SK-N-SH (cell line): ENCODE measurements around the gene TLE1. TPM values are rescaled to one million over a fixed set of nuclear protein-coding genes. Genes with fewer than 3 reads are reported as not detected.

ENCODE experiments used
- CTCF ChIA-PET: fragments of 300-600, 350-600 bp; formaldehyde crosslinking; extraction: SDS; loops from one replicate; lab custom pipeline; 2021; lab: Yijun Ruan, JAX
- POLR2A ChIA-PET: fragments of 350-600 bp; sonication (Branson Sonifier 250); formaldehyde crosslinking; extraction: SDS; loops from one replicate; lab custom pipeline; 2020; ENCODE audit warnings: antibody characterized with exemption, inconsistent platforms; lab: Yijun Ruan, JAX
- DNase-seq: peaks from one replicate; pipeline ENCODE4 v3.0.0; 2012
- H2AFZ ChIP-seq: fragments of 200-600 bp; sonication (generic); 2 replicates; pipeline ENCODE4 v1.8.1; 2016; ENCODE audit warnings: antibody characterized with exemption, mild to moderate bottlenecking, low read depth
- H3F3A ChIP-seq: fragments of 200-600 bp; sonication (generic); replicated peaks from 2 replicates; pipeline ENCODE3; 2016; ENCODE audit warnings: antibody characterized with exemption, mild to moderate bottlenecking; ENCODE audit not compliant: insufficient read depth
- H3K27ac ChIP-seq, 2 experiments: fragments of 200-500 bp in 1 of 2; fragments of 200-600 bp in 1 of 2; sonication (Bioruptor generic) in 1 of 2; sonication (generic), shearing (Covaris generic) in 1 of 2; 2 replicates each; pipeline versions ENCODE4 v1.5.1 to v1.6.1; 2014 to 2016; ENCODE audit warnings: low read depth in 2 of 2, inconsistent platforms in 1 of 2, low read length in 1 of 2, mild to moderate bottlenecking in 1 of 2, mixed read lengths in 1 of 2
- H3K27me3 ChIP-seq: fragments of 200-600 bp; sonication (generic), shearing (Covaris generic); 2 replicates; pipeline ENCODE4 v1.6.1; 2016; ENCODE audit warnings: mixed run types; ENCODE audit not compliant: insufficient read depth
- H3K36me3 ChIP-seq, 2 experiments: fragments of 200-500 bp in 1 of 2; fragments of 200-600 bp in 1 of 2; sonication (Bioruptor generic) in 1 of 2; sonication (generic) in 1 of 2; replicated peaks in 1 of 2; 2 replicates each; pipeline versions ENCODE3 to v1.5.1; 2014 to 2016; ENCODE audit warnings: low read length in 1 of 2, mild to moderate bottlenecking in 1 of 2; ENCODE audit not compliant: insufficient read depth in 2 of 2, control insufficient read depth in 1 of 2
- H3K4me1 ChIP-seq, 2 experiments: fragments of 200-500 bp in 1 of 2; fragments of 200-600 bp in 1 of 2; sonication (Bioruptor generic) in 1 of 2; sonication (generic), shearing (Covaris generic) in 1 of 2; 2 replicates each; pipeline versions ENCODE4 v1.5.1 to v1.6.1; 2014 to 2016; ENCODE audit warnings: low read depth in 1 of 2, low read length in 1 of 2, mixed run types in 1 of 2; ENCODE audit not compliant: insufficient read depth in 2 of 2, control insufficient read depth in 1 of 2
- H3K4me2 ChIP-seq: fragments of 200-600 bp; sonication (generic), shearing (Covaris generic); 2 replicates; pipeline ENCODE4 v1.6.1; 2017; ENCODE audit warnings: mixed run types
- H3K4me3 ChIP-seq, 2 experiments: fragments of 200-500 bp in 1 of 2; fragments of 200-600 bp in 1 of 2; sonication (Bioruptor generic) in 1 of 2; sonication (generic), shearing (Covaris generic) in 1 of 2; 2 replicates each; pipeline versions ENCODE4 v1.5.1 to v1.8.1; 2014 to 2016; ENCODE audit warnings: low read depth in 2 of 2, inconsistent platforms in 1 of 2, low read length in 1 of 2, mild to moderate bottlenecking in 1 of 2, mixed read lengths in 1 of 2, moderate library complexity in 1 of 2
- H3K79me2 ChIP-seq: fragments of 200-600 bp; sonication (generic); 2 replicates; pipeline ENCODE4 v1.8.1; 2017; ENCODE audit warnings: mild to moderate bottlenecking; ENCODE audit not compliant: insufficient read depth
- H3K9ac ChIP-seq: fragments of 200-600 bp; sonication (generic); 2 replicates; pipeline ENCODE4 v1.6.1; 2017; ENCODE audit warnings: mixed run types
- H3K9me2 ChIP-seq: fragments of 200-600 bp; sonication (generic); 2 replicates; pipeline ENCODE4 v1.6.1; 2017; ENCODE audit warnings: mixed run types
- H3K9me3 ChIP-seq: fragments of 200-600 bp; sonication (generic); 2 replicates; pipeline ENCODE4 v1.6.1; 2017; ENCODE audit warnings: mixed run types, mild to moderate bottlenecking, moderate library complexity
- H4K20me1 ChIP-seq: fragments of 200-600 bp; sonication (generic); 2 replicates; pipeline ENCODE4 v1.6.1; 2017; ENCODE audit warnings: mild to moderate bottlenecking, mixed run types; ENCODE audit not compliant: insufficient read depth
- EP300 ChIP-seq, 2 experiments: IDR thresholded peaks; 2 replicates each; pipeline versions ENCODE4 v1.4.0 to v1.6.1; 2012; ENCODE audit warnings: borderline replicate concordance in 1 of 2, low read depth in 1 of 2, low read length in 1 of 2
- FOXM1 ChIP-seq: IDR thresholded peaks from 2 replicates; pipeline ENCODE4 v1.4.0; 2012; ENCODE audit warnings: low read depth, mild to moderate bottlenecking
- GABPA ChIP-seq: IDR thresholded peaks from 2 replicates; pipeline ENCODE4 v1.4.0; 2012; ENCODE audit warnings: low read depth, mild to moderate bottlenecking
- JUND ChIP-seq: IDR thresholded peaks from 2 replicates; pipeline ENCODE4 v1.4.0; 2012
- MEF2A ChIP-seq: IDR thresholded peaks from 2 replicates; pipeline ENCODE4 v1.4.0; 2012; ENCODE audit warnings: low read depth, borderline replicate concordance
- RXRA ChIP-seq: IDR thresholded peaks from 2 replicates; pipeline ENCODE4 v1.4.0; 2012; ENCODE audit warnings: low read depth, mild to moderate bottlenecking, borderline replicate concordance
- SMC3 ChIP-seq: IDR thresholded peaks from 2 replicates; pipeline ENCODE4 v1.6.1; 2012; ENCODE audit warnings: low read depth, low read length, improper control_type of control experiment
- TEAD4 ChIP-seq: IDR thresholded peaks from 2 replicates; pipeline ENCODE4 v1.4.0; 2012; ENCODE audit warnings: mild to moderate bottlenecking, borderline replicate concordance; ENCODE audit not compliant: insufficient read depth
- WGBS: methylation state at CpG from one replicate; pipeline ENCODE4 v1.1.6; 2017; ENCODE audit warnings: low lambda C conversion rate; 5-methylcytosine and 5-hydroxymethylcytosine counted together
- polyA plus RNA-seq, 3 experiments: library from polyadenylated mRNA; depleted of rRNA; stranded (reverse); fragments of >200 nt; gene quantifications; 2 replicates each; pipeline ENCODE4 v1.2.3, GENCODE V29; 2012
- TF ChIP-seq, protein P1 (sequence below): fragments of 200-600 bp; sonication (generic); IDR thresholded peaks from 2 replicates; pipeline ENCODE4 v1.6.1; 2017; ENCODE audit warnings: antibody characterized with exemption, mild to moderate bottlenecking, moderate library complexity
- TF ChIP-seq, protein P2 (sequence below): IDR thresholded peaks from 2 replicates; pipeline ENCODE4; 2012

TLE1 gene
- polyA plus RNA-seq, 1 of the 3 experiments (the other 2 are of a cell fraction), result 33.0 TPM

- POLR2A ChIA-PET, result no interaction called here
- 93% methylated on average over 8 of the region's 8 CpGs for whole genome bisulfite sequencing
- Histone ChIP-seq H3K79me2 (no peaks in the 10 kb centered on the region), H3K9me2 (no peaks in the 10 kb centered on the region), H2AFZ (no peak overlapping the region), H3F3A (peaks cover 18% of the 10 kb centered on the region), H4K20me1 (no peaks in the 10 kb centered on the region), H3K4me1 (peaks cover 3 to 9% of the 10 kb centered on the region in 2 experiments; a peak in 3 of 4 replicates), H3K9me3 (no peaks in the 10 kb centered on the region), H3K27me3 (no peaks in the 10 kb centered on the region), H3K27ac (no peak overlapping the region), H3K9ac (no peak overlapping the region), H3K36me3 (no peaks in the 10 kb centered on the region), H3K4me2 (no peak overlapping the region), H3K4me3 (no peak overlapping the region)
- CTCF ChIA-PET, result interaction anchor here (0.9 kb wide), 1 partner anchor 45 kb away, joined by 4 read pairs; no protein-coding TSS in a partner anchor
- no peak for DNase-seq
- TF ChIP-seq RXRA (no peak), GABPA (no peak)
Measured at GRCh38 chr9:81540142-81540710, 149.1 kb downstream of the TLE1 start.

DNA sequence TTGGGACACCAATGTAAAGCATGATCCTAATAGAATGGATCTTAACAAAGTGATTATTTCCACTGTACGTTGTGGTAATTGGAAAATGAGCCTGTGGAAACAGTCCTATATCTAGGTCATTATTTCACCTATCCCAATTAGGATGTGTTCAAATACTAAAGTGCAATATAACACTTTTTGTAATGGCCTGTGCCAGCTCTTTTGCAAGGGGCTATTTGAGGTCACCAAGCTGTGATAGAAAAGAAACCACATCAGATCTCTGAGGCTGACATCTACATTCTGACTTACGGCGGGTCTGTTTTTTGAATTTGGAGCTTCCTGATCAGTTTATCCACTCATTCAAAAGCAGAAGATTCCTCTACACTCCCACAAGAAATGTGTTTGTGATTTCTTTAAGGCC is 150.0 kb downstream of the TLE1 start:
- H3K27ac ChIP-seq, result no peak overlapping the region
- peaks cover 18% of the 10 kb centered on the region for H3F3A ChIP-seq
- H3K9me3 ChIP-seq, result no peaks in the 10 kb centered on the region
- no peaks in the 10 kb centered on the region for H4K20me1 ChIP-seq
- H3K4me3 ChIP-seq, result no peak overlapping the region
- TF ChIP-seq, protein P1, sequence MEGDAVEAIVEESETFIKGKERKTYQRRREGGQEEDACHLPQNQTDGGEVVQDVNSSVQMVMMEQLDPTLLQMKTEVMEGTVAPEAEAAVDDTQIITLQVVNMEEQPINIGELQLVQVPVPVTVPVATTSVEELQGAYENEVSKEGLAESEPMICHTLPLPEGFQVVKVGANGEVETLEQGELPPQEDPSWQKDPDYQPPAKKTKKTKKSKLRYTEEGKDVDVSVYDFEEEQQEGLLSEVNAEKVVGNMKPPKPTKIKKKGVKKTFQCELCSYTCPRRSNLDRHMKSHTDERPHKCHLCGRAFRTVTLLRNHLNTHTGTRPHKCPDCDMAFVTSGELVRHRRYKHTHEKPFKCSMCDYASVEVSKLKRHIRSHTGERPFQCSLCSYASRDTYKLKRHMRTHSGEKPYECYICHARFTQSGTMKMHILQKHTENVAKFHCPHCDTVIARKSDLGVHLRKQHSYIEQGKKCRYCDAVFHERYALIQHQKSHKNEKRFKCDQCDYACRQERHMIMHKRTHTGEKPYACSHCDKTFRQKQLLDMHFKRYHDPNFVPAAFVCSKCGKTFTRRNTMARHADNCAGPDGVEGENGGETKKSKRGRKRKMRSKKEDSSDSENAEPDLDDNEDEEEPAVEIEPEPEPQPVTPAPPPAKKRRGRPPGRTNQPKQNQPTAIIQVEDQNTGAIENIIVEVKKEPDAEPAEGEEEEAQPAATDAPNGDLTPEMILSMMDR, result no peak
- TF ChIP-seq TEAD4, result no peak
- no peak for TF ChIP-seq EP300 (IDR thresholded peaks at IDR 0.05; ENCODE audit: borderline replicate concordance in 1 of 2, low read depth in 1 of 2, low read length in 1 of 2)
- TF ChIP-seq JUND, result no peak
- TF ChIP-seq, protein P2, sequence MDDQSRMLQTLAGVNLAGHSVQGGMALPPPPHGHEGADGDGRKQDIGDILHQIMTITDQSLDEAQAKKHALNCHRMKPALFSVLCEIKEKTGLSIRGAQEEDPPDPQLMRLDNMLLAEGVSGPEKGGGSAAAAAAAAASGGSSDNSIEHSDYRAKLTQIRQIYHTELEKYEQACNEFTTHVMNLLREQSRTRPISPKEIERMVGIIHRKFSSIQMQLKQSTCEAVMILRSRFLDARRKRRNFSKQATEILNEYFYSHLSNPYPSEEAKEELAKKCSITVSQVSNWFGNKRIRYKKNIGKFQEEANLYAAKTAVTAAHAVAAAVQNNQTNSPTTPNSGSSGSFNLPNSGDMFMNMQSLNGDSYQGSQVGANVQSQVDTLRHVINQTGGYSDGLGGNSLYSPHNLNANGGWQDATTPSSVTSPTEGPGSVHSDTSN, result no peak
- TF ChIP-seq SMC3, result no peak
- no peak for TF ChIP-seq MEF2A
- TF ChIP-seq FOXM1, result no peak
- POLR2A ChIA-PET, result no interaction called here
- no peak for DNase-seq
- no peaks in the 10 kb centered on the region for H3K9me2 ChIP-seq
- CTCF ChIA-PET, result interaction anchor here (0.9 kb wide), 1 partner anchor 46 kb away, joined by 4 read pairs; no protein-coding TSS in a partner anchor
- H2AFZ ChIP-seq, result no peak overlapping the region
- H3K27me3 ChIP-seq, result no peaks in the 10 kb centered on the region
- no peaks in the 10 kb centered on the region for H3K36me3 ChIP-seq
- no peak overlapping the region for H3K4me2 ChIP-seq
- peaks cover 3 to 9% of the 10 kb centered on the region in 2 experiments; a peak in 3 of 4 replicates for H3K4me1 ChIP-seq
- H3K79me2 ChIP-seq, result no peaks in the 10 kb centered on the region
- WGBS, result 93% methylated on average over 3 of the region's 3 CpGs
- H3K9ac ChIP-seq, result no peak overlapping the region
